GM06990 (cell line): Measurements from ENCODE around the gene LAMA3.

Source experiments
- DNase-seq: peaks from one replicate; pipeline ENCODE4 v3.0.0-alpha.2; 2011; ENCODE audit not compliant: insufficient read length; ENCODE audit errors: extremely low read depth
- H3K27me3 ChIP-seq: replicated peaks from 2 replicates; pipeline ENCODE4 v1.6.0; 2011; ENCODE audit warnings: low read length; ENCODE audit not compliant: control insufficient read depth, insufficient read depth
- H3K36me3 ChIP-seq: 2 replicates; pipeline ENCODE4 v1.5.1; 2011; ENCODE audit warnings: low read length; ENCODE audit not compliant: control insufficient read depth, insufficient read depth
- H3K4me3 ChIP-seq: replicated peaks from 2 replicates; pipeline ENCODE4 v1.5.1; 2011; ENCODE audit warnings: low read depth, mild to moderate bottlenecking, control low read depth, low read length
- TF ChIP-seq, protein P1 (sequence below): IDR thresholded peaks from 2 replicates; pipeline ENCODE4 v1.5.1; 2011; ENCODE audit warnings: low read length, control low read depth, mild to moderate bottlenecking, inconsistent platforms; ENCODE audit not compliant: insufficient read depth, poor library complexity, severe bottlenecking

Gene LAMA3

DNA sequence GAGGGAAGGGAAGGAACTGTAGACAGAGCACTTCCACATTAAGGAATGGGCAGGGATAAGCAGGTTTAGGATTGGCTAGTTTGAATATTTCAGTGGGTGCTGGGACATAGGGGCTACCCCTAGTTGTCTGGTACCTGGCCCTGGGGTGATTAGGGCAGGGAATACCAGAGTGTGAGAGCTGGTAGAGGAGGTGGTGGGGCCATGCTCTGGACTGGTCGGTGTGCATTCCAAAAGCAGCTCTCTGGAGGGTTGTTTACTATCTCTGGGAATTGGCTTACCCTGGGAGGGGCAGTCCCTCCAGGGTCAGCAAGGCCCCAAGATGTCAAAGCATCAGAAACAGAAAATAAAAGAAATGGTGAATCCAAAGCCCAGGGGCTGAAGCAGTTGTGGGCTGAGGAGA lies 103.8 kb downstream of the LAMA3 start:
- Histone ChIP-seq H3K27me3 (no peaks in the 10 kb centered on the region), H3K4me3 (no peak overlapping the region), H3K36me3 (no peaks in the 10 kb centered on the region)
- TF ChIP-seq, protein P1, sequence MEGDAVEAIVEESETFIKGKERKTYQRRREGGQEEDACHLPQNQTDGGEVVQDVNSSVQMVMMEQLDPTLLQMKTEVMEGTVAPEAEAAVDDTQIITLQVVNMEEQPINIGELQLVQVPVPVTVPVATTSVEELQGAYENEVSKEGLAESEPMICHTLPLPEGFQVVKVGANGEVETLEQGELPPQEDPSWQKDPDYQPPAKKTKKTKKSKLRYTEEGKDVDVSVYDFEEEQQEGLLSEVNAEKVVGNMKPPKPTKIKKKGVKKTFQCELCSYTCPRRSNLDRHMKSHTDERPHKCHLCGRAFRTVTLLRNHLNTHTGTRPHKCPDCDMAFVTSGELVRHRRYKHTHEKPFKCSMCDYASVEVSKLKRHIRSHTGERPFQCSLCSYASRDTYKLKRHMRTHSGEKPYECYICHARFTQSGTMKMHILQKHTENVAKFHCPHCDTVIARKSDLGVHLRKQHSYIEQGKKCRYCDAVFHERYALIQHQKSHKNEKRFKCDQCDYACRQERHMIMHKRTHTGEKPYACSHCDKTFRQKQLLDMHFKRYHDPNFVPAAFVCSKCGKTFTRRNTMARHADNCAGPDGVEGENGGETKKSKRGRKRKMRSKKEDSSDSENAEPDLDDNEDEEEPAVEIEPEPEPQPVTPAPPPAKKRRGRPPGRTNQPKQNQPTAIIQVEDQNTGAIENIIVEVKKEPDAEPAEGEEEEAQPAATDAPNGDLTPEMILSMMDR: no peak
- no peak for DNase-seq

DNA sequence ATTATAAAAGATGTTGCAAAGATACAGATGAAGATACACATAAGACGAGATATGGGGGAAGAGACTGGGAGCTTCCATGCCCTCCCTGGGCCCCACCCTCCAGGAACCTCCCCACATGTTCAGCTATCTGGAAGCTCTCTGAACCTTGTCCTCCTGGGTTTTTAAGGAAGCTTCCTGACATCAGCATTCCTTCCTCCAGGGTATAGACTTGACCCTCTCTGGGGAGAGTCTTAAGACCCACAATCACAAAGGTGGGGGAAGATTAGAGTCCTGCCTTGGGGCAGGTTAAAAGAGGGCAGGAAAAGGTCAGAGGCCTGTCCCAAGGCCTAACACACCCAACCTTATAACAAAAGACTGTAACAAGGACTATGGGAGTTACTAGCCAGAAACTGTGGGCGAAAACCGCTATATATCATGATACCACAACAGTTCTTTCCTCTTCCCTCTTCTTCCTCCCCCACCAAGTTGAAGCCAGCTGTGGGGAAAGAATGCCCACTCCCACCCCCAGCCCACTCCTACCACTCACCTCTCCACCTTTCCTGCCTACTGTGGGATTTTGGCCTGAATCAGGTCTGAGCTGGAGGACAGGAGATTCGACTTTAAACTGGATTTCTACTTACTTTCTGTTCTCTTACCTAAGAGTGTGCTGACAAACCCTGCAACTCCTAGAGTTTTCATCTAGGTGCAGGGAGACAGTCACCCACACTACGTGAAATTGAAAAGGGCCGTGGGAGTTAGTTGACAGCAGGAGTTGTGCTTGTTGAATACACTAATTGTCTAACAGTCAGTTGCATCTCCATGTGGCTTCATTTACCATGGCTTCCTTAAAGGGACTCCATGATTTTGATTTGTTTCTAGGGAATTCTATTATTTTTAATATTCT lies 105.0 kb downstream of the LAMA3 start:
- TF ChIP-seq, protein P1: no peak
- DNase-seq: no peak
- no peaks in the 10 kb centered on the region for H3K36me3 ChIP-seq
- no peak overlapping the region for H3K4me3 ChIP-seq
- no peaks in the 10 kb centered on the region for H3K27me3 ChIP-seq

DNA sequence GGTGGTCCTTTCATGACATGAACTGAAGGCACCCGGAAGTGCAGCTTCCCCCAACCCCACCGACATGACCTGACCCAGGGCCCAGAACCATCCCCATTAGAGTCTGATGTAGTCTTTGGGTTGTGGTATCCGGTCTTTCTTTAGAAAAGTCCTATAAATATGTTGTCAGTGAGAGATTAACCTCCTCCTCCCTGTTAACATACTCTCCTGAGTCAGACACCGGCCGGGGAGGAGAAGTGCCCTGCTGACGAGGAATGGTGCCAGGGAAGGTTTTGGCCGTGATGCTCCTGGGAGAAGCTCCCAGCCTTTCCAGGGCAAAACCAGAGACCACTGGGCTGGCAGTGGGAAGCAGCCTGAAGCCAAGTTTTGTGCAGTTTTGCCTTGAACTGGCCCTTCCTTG lies 109.0 kb downstream of the LAMA3 start:
- no peaks in the 10 kb centered on the region for H3K36me3 ChIP-seq
- no peaks in the 10 kb centered on the region for H3K27me3 ChIP-seq
- TF ChIP-seq, protein P1: no peak
- H3K4me3 ChIP-seq: no peak overlapping the region
- no peak for DNase-seq

DNA sequence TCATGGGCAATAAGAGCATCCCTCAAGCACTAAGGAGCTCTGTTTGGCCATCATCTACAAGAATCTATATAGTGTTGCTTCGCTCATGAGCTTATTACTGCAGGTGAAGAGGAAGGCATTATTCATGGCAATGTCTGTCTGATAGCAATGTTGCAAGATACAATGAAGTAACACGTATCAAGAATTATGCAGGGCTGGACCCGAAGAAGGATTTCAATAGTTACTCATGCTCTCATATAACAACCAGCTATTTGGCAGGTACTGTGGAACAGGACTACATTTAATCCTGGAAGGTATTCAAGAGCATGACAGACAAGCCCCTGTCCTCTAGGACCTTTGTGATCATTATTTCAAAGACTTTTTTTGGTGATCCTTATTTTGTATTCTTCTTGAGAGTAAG lies 109.6 kb downstream of the LAMA3 start:
- no peak overlapping the region for H3K4me3 ChIP-seq
- TF ChIP-seq, protein P1: no peak
- H3K36me3 ChIP-seq: no peaks in the 10 kb centered on the region
- no peaks in the 10 kb centered on the region for H3K27me3 ChIP-seq
- DNase-seq: no peak

DNA sequence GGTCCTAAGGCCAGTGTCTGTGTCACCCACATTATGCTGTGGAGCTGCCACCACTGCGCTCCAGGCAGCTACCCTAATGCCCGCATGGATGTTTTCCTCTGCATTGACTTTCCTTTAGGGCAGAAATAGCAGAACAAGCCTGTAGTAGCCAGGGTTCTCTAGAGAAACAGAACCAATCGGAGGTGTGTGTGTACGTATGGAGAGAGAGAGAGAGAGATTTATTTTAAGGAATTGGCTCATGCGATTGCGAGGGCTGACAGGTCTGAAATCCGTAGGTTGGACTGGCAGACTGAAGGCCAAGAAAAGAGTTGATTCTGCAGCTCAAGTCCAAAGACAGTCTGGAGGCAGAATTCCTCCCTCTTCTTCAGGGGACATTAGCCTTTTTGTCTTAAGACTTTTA lies 110.3 kb downstream of the LAMA3 start:
- H3K27me3 ChIP-seq: no peaks in the 10 kb centered on the region

More for the DNA sequence above, 110.3 kb downstream of the LAMA3 start:
- Histone ChIP-seq H3K4me3 (no peak overlapping the region), H3K36me3 (no peaks in the 10 kb centered on the region)
- TF ChIP-seq, protein P1: no peak
- no peak for DNase-seq
